ENCODE measurements around the gene PLD6.

The PLD6 gene

GRCh38 chr17:17157041-17157440, 49.1 kb downstream of the PLD6 start:
- in situ Hi-C loops (cut with MboI; ENCODE audit: low sequenced_read_pairs), result no loop called here

- in situ Hi-C loops (cut with MboI; ENCODE audit: low sequenced_read_pairs), result no loop called here
These were observed 49.6 kb downstream of the PLD6 start for GRCh38 chr17:17156511-17156910.

GRCh38 chr17:17156107-17156506, 50.0 kb downstream of the PLD6 start:
- in situ Hi-C loops (cut with MboI; ENCODE audit: low sequenced_read_pairs), result no loop called here

- in situ Hi-C loops (cut with MboI; ENCODE audit: low sequenced_read_pairs), result no loop called here
These were observed 50.6 kb downstream of the PLD6 start for GRCh38 chr17:17155568-17155967.

- in situ Hi-C loops (cut with MboI; ENCODE audit: low sequenced_read_pairs), result no loop called here
These were observed 51.2 kb downstream of the PLD6 start for GRCh38 chr17:17154981-17155380.

DNA sequence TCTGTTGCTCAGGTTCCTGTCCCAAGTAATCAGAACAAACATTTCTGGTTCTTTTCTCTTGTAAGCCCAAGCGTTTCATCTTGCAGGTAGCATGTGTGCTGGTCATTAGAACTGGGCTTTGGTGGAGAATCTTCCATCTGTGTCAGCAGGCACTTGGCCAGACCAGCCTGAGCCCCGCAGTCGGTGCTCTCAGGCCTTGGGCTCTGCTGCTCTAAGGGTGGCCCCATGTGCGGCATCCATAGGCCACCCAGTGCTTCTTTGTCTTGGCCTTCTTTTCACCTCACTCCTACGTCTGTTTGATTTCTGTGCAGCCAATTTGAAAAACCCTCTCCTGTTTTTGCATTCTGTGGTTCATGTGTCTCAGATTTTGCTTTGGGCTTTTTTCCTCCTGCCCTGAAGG, 51.6 kb downstream of the PLD6 start:
- in situ Hi-C loops (cut with MboI; ENCODE audit: low sequenced_read_pairs), result no loop called here

DNA sequence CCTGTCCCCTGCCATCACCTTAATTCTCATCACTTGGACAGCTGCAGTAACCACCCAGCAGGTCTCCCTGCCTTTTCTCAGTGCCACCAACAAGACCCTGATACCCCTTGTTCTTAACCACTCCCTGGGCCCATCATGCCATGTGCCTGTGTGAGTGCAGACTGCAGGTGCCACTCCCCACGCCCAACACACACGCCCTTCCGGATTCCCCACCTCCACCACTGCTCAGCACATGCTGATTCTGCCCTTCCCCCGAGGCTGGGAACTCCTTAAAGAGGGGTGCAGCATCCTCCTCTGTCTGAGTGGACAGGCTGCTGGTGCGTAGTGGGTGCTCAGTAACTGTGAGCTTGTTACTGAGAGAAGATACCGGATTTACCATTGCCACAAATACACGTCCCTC, 52.4 kb downstream of the PLD6 start:
- in situ Hi-C loops (cut with MboI; ENCODE audit: low sequenced_read_pairs), result no loop called here

GRCh38 chr17:17153071-17153470, 53.1 kb downstream of the PLD6 start:
- in situ Hi-C loops (cut with MboI; ENCODE audit: low sequenced_read_pairs), result no loop called here

DNA sequence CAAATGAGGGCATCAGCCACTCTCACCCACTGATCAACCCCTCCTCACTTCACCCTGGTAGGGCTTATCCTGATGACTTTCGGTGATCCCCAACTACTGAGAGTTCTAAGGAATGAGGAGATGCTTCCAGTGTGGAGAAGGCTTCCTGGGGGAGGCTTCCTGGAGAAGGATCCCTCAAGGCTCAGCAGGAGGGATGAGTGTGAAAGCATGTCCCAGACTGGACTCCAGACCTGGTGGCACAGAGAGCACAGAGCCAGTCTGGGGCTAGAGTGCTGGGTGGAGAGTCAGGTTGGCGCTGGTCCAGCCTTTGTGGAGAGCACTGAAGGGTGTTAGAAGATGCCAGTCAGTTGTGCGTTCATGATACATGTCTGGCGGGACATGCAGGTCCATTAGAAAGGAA, 53.7 kb downstream of the PLD6 start:
- in situ Hi-C loops (cut with MboI; ENCODE audit: low sequenced_read_pairs), result no loop called here

DNA sequence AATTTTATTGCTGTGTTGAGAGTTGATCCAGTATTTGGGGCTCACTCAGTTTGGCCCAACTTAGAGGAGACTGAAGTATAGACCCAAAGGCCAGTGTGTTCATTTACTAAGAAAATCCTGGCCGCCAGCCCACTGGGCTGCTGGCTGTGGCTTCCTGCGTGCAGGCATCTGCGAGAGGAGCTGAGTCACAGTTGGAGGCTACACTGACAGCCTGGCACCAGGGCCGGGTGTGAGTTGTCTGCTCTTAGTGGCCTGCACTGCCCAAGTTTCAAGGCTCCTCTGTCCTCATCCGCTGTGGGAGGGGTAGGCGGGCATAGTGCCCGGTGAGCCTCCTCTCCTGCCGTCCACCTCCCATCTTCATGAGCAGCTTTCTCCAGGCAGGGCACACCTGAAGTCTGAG, 54.2 kb downstream of the PLD6 start:
- in situ Hi-C loops (cut with MboI; ENCODE audit: low sequenced_read_pairs), result no loop called here

DNA sequence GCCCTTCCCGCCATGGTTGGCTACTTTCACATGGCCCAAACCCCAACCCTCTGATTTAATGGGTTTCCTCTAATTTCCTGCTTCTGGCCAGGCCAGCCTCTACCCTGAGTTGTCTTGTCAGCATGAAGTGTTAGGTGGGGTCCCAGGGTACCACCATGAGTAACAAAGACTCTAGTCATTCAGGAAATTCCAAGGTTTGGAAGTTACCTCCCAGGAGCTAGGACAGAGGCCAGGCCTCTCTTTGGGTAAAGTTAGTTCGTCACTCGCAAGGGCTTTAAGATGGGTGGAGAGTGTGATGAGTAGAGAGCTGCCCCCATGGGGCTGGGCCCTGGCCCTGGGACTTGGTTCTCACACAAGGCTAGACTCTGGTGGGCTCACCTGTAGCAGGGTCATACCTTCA, 54.6 kb downstream of the PLD6 start:
- in situ Hi-C loops (cut with MboI; ENCODE audit: low sequenced_read_pairs), result no loop called here

DNA sequence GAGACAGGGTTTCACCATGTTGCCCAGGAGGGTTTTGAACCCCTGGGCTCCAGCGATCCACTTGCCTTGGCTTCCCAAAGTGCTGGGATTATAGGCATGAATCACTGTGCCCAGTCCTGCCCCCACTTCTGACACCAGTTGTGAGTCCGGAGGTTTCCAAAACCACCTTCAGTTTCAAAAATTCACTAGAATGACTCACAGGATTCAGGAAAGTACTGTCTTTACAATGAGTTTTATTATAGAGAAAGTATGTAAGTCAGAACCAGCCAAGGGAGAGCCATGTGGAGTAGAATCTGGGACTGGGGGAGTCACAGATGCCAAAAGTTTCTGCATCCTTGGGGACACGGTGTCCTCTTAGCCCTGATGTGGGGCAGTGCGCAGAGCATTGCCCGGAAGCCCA, 55.1 kb downstream of the PLD6 start:
- in situ Hi-C loops (cut with MboI; ENCODE audit: low sequenced_read_pairs), result no loop called here
